Hematopoietic multipotent progenitor cell treated with erythropoietin and hydrocortisone succinate and interleukin-3 and kit ligand, for 4 days (in vitro differentiated cells): ENCODE data around the gene EFEMP2.

Experiments used
- DNase-seq: peaks from one replicate; pipeline ENCODE4 v3.0.0-alpha.2; 2015

Gene EFEMP2

GRCh38 chr11:65884716-65885092 is 12.1 kb upstream of the EFEMP2 start:
- peak; percentile 91 for DNase-seq

GRCh38 chr11:65883786-65884715 is 11.5 kb upstream of the EFEMP2 start:
- DNase-seq = no peak

DNA sequence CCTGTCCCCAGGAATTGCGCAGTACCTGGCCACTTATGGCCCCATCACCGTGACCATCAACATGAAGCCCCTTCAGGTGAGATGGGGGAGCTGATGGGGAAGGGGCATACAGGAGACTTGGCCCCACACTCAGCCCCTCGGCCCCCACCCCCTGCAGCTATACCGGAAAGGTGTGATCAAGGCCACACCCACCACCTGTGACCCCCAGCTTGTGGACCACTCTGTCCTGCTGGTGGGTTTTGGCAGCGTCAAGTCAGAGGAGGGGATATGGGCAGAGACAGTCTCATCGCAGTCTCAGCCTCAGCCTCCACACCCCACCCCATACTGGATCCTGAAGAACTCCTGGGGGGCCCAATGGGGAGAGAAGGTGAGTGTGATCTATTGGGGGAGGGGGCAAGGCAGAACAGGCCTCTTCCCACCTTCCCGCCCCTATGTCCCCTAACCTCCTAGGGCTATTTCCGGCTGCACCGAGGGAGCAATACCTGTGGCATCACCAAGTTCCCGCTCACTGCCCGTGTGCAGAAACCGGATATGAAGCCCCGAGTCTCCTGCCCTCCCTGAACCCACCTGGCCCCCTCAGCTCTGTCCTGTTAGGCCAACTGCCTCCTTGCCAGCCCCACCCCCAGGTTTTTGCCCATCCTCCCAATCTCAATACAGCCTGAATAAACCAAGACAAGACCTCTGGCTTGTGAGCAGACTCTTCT is 10.6 kb upstream of the EFEMP2 start:
- DNase-seq = no peak

GRCh38 chr11:65882120-65883057 is 9.8 kb upstream of the EFEMP2 start:
- DNase-seq = no peak

DNA sequence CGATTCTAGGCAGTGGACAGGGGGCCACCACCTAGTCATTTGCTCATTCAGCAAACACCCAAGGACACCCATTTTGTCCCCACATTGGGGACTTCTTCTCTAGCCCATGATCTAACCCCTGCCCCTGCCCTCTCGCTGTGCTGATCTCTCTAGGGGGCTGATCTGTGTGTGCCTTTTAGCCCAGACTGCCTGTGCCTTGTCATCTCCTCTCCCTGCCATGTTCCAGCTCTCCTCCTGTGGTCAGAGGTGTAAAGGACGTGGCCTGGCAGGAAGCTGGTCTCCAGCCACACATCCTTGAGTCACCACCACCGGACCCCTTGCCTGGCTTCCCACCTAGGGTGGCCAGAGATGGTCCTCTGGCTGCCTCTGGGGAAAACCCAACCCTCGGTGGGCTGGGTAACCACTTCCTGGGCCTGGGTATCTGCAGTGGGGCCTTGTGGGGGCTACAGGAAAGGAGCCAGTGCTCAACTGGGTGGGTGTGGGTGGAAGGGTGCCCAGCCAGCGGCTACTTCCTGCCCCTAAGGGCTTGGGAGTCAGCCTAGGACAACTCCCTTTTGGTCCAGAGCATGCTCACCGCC is 8.3 kb upstream of the EFEMP2 start:
- DNase-seq = no peak

- no peak for DNase-seq
Observed at GRCh38 chr11:65880027-65880426, 7.4 kb upstream of the EFEMP2 start.

- DNase-seq = peak; percentile 92
Observed at GRCh38 chr11:65879617-65880016, 7.0 kb upstream of the EFEMP2 start, which contains the start of gene CTSW. TSS of gene CTSW (plus strand) at chr11:65879837. CDS start at chr11:65879855, 18 bp downstream.

DNA sequence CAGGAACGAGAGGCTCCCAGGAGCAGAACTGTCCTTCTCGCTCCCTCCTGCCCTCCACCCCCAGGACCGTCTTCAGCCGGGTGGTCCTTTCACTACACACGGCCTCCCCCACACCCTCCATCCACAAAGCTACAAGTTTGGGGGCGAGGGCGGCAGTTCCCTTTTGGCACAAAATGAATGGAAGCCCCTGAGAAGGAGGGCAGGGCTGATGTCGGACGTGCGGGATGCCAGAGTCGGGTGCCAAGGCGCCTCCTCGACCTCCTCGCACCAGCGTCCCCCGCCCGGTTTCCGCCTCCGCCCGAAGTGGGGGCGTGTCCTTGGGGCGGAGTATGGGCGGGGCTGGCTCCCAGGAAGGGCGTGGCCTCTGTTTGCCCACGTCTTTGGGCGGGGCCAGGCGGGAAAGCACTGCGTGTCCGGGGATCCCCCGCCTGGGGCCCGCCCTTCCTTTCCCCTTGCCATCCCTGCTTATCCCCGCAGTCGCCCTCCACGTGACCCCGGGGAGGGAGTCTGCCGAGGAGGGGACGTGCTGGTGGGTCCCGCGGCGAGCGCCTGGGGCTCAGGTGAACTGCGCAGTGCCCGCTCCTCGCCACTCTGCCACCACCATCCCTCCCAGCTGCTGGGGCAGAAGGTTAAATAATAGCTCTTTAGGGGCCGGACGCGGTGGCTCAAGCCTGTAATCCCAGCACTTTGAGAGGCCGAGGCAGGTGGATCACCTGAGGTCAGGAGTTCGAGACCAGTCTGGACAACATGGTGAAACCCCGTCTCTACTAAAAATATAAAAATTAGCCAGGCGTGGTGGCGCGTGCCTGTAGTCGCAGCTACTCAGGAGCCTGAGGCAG is 937 bp upstream of the EFEMP2 start:
- DNase-seq = peak; percentile 96

DNA sequence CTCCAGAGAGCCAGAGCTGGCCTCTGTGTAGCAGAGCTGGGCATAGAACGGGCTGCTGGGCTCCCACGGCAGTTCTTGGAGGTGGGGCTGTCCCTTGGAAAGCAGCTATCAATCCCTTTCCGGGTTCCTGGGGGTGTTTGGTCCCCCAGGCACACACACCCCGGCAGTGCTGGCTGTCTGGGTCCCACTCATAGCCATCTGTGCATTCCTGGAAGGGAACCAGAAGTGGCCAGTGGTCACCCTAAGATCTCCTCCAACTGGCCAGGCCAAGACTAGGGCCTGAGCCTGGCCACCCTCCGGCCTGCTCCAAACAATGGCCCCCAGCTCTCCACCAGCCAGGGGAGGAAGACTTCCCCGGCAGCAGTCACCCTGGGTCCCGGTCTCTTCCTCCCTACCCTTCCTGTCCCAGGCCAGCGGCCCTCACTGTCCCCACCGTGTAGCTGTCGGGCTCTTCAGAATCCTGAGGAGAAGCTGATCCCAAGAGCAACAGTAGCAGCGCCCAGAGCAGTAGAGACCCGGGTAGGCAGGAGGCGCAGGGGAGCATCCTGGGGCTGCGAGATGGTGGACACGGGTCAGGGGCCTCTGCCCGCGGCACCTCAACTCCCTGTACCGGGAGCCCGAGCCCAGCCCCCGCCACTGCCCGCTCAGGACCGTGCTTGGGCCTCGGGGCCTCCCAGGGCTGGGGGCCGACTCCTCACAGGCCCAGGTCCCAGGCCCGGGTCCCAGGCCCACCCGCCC is 620 bp downstream of the EFEMP2 start:
- DNase-seq = no peak

DNA sequence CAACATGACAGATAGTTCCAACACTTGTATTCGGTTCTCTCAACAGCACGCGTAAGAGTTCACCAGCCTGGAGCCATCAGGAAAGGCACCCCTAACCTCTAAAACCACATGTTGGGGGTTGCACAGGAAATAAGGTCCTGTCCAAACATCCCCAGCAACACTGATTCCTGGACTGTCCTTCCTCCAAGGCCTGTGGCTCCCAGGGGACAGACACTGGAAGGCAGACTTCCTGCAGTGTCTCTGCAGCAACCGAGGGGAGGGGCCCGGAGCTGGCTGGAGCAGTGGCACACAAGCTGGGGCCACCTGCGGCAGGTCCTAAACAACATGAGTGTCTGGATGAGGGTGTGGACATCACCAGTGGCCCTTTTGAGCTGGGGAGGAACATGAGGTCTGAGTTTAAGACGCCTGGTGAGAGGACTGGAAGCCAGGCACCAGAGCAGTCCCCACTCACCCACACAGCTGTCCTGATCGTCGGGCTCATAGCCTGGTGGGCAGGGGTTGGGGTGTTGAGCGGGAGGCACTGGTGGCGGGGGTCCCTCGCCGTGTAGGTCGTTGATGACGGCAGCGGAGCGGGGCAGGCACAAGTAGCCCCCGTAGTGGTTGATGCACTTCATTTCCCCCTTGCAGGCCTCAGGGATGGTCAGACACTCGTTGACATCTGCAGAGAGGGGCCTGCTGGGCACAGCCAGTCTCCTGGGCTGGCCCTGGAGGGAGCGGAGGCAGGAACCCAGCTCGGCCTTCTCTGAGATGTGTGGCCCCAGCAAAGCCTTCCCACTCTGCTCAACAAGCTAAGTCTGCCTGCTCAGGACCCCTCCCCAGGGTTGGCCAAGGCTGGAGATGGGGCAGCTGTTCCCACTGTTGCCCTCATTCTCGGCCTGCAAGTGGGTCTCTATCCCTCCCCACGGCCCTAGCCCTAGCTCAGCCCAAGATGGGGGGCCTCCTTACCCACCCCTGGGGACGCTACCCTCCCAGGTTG is 1.6 kb downstream of the EFEMP2 start:
- DNase-seq = no peak

- DNase-seq = no peak
Observed at GRCh38 chr11:65870307-65870658, 2.3 kb downstream of the EFEMP2 start.

DNA sequence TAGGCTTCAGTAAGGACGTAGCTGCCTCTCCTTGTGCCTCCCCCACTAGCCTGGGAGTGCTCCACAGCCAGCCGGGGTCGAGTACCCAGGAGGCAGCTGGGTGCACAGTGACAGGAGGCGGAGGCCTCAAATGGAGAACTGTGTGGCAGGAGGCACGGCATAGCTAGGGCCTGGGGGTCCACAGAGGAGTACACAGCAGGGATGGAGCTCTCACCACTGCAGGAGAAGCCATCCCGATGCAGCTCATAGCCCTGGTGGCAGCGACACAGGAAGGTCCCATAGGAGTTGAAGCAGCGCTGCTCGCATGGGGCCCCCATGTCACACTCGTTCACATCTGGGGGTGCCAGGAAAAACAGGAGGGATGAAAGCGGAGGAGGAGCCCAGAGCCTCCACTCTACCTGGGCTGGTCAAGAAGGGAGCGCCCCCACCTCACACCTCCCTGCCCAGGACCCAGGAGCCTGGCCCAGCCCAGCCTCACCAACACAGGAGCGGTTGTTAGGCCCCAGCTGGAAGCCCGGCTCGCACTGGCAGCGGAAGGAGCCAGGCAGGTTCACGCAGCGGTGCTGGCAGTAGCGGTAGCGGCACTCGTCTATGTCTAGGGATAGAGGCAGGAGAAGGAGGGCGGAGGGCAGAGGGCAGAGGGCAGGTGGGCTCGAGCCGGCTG is 2.8 kb downstream of the EFEMP2 start:
- no peak for DNase-seq

DNA sequence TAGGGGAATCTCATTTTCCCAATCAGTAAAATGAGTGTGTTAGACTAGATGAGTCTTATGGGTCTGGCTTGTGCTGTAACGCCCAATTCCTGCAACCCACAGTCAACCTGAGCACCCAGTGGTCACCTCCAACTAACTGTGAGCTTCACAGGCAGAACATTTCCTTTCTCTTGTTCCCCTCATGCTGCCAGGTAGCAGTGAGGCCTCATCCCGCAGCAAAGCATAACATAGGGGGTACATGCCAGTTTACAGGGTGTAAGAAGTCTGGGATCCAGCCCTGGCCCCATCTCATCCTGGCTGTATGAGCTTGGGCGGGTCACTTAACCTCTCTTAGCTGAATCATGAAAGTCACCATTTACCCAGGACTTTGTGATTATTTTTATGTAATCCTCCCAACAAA is 3.7 kb downstream of the EFEMP2 start:
- DNase-seq = no peak

DNA sequence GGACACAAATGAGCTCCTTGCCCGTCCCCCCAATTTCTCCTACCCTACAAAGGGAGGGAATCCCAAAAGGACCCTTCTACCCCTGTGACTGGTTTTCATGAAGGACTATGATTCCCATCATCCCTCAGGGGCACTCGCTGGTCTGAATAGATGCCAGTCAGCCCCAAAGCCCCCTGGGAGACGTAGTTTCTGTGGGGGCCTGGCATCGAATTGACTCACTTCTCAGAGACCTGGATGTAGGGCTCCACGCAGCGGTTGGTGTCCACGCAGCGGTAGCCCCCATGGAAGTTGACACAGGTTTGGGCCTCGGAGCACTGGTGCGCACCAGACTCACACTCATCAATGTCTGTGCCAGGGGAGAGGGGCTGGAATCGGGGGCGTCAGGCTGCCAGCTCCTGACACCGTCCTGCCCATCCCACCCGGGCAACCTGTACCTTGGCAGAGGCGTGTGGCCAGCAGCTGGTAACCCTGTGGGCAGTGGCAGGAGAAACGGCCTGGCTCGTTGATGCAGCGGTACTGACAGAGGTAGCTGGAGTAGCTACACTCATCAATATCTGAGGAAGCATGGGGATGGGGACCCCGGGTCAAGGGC is 4.4 kb downstream of the EFEMP2 start:
- peak; percentile 63 for DNase-seq

DNA sequence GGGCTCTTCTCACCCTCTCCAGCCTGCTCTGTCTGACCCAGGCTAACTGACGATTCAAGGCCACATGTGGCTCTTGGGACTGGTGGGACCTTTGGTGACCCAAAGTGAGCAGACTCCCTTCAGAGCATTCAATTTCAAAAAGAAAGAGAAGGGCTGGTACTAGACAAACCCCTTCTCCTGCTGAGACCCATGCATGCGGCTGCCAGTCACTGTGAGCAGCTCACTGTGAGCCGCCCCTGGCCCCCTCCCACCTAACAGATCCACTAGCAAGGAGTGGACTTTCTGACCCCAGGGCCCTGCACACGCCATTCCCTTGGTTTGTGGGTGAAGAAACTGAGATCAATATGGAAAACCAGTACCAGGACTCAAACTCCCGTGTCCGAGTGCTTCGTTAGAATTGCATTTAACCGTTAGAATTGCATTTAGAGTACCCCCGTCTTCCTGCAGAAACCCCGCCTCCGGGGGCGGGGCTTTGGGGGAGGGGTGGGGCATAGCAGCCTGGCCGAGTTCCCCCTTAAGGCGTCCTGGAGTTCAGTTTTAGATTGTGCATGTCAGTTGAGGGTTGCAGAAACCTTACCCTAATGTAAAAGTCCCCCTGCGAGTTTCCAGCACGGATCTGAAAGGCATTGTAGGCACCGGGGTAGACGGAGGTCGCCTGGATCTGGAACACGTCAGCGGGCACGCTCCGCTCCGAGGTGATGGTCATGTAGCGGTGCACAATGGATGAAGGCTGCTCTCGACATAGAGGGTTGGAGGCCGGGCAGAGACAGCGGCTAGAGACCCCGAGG is 5.1 kb downstream of the EFEMP2 start:
- DNase-seq = peak; percentile 78

DNA sequence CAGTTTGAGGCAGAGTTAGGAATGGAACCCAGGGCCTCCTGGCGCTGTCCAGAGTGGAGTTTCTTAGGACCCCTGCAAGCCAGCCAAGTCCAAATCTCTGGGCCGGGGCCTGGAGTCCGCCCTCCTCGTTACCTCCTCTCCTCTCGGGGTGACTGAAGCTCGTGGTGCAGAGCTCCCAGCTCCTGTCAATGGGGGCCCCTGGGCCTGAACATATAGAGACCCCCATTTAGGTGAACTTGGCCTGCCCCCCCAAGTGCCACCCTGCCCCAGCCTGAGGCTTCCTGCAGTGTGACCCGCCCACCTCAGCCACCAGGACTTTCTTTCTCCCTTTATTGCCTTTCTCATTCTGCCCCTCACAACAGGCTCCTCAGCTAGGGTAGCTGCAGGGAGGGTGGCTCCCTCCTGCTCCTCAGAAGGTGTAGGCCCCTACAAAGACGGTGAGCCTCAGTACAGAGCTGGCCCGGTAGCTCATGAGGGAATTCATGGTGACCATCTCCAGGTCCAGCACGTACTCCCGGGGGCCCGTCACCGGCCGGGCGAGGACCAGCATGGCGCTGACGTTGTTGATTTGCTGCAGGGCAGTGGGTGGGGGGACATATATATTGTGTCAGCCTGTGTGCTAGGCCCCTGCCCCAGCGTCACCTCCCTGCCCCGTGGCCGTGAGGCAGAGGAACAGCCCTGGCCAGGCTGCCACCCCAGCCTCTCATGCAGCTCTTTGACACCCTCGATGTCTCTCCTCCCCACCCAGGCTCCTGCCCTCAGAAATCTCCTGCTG is 5.9 kb downstream of the EFEMP2 start:
- no peak for DNase-seq

DNA sequence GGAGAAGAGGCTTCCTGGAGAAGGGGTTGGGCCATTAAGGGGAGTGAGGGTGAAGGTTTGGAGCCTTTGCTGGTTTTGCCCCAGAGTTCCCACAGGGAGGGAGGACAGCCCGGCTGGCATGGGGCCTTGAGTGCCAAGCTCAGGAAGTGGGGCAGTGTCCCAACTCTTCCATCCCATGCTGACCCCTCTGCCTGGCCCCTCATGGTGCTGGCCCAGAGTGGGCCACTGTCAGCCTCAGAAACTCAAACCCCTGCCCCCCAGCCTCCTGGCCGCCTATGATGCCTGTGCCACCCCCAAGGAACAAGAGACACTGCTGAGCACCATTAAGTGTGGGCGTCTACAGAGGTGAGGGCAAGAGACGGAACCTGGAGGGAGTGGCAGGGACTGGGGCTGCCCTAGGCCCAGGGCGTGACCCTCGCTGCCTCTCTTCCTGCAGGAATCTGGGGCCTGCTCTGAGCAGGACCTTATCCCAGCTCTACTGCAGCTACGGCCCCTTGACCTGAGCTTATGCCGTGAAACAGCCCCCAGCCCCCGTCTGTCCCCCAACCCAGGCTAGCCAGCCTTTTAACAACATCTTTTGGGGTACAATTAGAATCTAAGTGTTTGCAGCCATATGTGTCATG is 6.9 kb downstream of the EFEMP2 start:
- DNase-seq = no peak
